Raji (cell line): ENCODE data around the gene PRR13.

Source experiments
- POLR2A ChIP-seq: IDR thresholded peaks from 2 replicates; pipeline ENCODE4 v1.6.1; 2011; ENCODE audit warnings: low read depth, low read length, control low read depth; ENCODE audit not compliant: insufficient read depth

The PRR13 gene

DNA sequence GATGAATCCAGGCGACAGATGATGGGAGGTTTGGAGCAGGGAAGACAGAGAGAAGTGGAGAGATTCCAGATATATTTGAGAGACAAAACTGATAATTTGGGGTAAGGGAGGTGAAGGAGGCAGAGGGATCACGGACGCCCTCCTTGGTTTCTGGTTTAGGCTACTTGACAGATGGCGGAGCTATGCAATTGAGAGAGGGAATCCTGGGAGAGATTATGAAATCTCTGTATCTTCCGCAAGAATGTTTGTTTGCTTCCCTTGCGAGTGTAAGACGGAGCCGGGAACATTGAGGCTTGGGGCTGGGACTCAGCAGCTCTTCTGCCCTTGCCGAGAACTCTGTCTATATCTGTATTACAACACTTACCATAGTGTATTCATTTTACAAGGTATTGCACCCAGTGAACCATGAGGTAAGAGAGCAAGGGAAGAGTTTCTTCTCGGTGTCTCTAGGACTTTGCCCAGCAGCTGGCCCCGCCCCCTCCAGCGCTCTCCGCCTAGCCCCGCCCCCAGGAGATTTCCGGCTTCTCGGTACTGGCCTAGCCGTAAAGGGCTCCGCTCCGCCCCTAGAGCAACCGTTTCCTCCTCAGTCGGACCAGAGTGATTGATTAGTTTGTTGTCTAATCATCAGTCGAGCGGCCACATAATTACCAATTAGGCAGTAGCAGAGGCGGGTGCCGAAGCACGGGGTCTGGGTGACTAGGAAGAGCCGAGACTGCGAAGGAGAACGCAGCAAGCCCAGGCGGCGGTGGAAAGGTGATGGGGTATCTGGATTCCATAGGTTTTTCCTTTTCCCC, at the start of gene PRR13:
TSS of gene PRR13 (plus strand) at position 695 of the 794 bp plus-strand sequence. CDS start 981 bp downstream, outside the sequence.
- peak; percentile 97 for TF ChIP-seq POLR2A

DNA sequence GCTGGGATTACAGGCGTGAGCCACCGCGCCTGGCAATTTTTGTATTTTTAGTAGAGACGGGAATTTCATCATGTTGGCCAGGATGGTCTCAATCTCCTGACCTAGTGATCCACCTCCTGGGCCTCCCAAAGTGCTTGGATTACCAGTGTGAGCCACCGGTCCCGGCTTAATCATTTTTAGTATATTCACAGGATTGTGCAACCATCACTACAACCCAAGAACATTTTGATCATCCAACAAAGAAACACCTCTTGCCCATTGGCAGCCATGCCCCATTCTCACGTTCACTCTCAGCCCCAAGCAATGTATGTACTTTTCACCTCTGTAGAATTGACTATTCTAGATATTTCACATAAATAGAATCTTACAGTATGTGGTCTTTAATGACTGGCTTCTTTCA, 41.6 kb upstream of the PRR13 start:
- TF ChIP-seq POLR2A = no peak

GRCh38 chr12:53402871-53403270, 38.7 kb upstream of the PRR13 start:
- TF ChIP-seq POLR2A = no peak

- TF ChIP-seq POLR2A = no peak
Measured at GRCh38 chr12:53410951-53411350, 30.6 kb upstream of the PRR13 start.

DNA sequence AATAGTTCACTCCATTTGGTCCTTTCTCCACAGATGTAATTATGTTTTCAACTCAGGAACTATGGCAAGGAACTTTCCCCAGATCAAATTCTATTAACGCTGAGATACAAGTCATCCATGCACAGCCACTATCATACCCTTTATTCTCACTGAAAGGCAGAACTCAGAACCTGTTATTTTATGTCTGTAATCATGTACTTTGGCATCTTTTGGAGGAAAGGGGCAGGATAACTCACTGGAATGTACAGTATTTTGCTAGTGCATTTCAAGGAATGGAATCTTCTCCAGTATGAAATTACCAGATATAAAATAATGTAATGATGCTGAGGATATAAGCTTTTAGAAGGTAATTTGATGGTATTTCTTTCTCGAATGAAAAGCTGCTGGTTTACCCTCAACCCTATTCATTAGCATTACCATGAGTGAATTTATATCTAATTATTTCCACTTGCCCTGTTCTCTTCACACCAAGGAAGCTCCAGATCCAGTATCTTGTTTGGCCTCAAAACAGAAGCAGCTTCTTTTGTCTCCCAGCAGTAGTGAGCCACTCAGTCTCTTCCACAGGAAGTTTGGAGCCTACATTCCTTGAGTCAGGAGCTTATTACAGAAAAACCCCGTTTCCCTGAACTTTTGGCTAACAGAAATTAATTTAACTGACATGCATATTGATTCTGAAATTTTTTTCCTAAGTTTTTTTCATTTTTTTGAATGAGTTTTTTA, 27.9 kb upstream of the PRR13 start:
- no peak for TF ChIP-seq POLR2A

GRCh38 chr12:53414756-53415417, 26.6 kb upstream of the PRR13 start:
- no peak for TF ChIP-seq POLR2A

- no peak for TF ChIP-seq POLR2A
Measured at GRCh38 chr12:53418221-53418620, 23.3 kb upstream of the PRR13 start.

DNA sequence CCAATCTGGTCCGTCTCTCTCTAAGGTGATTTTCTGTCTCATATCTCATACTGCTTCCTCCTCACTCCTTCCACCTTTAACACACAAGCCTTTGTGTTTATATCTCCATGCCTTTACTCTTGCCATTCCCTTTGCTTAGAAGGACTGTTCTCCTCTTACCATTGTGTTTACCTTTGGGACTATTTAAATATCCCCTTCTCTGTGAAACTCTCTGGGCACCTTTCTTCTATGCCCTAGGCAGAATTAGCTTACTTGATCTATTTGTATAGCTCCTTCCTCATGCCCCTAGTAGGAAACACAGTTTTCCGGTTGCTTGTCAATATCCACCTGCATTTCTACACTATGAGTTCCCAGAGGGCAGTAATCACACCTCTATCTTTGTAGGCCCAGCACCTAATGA, 21.8 kb upstream of the PRR13 start:
- no peak for TF ChIP-seq POLR2A

- no peak for TF ChIP-seq POLR2A
Measured at GRCh38 chr12:53423597-53423996, 17.9 kb upstream of the PRR13 start, which contains the start of gene AMHR2. AMHR2 (plus strand) TSS chr12:53423855; CDS start chr12:53423935, 80 bp downstream.

DNA sequence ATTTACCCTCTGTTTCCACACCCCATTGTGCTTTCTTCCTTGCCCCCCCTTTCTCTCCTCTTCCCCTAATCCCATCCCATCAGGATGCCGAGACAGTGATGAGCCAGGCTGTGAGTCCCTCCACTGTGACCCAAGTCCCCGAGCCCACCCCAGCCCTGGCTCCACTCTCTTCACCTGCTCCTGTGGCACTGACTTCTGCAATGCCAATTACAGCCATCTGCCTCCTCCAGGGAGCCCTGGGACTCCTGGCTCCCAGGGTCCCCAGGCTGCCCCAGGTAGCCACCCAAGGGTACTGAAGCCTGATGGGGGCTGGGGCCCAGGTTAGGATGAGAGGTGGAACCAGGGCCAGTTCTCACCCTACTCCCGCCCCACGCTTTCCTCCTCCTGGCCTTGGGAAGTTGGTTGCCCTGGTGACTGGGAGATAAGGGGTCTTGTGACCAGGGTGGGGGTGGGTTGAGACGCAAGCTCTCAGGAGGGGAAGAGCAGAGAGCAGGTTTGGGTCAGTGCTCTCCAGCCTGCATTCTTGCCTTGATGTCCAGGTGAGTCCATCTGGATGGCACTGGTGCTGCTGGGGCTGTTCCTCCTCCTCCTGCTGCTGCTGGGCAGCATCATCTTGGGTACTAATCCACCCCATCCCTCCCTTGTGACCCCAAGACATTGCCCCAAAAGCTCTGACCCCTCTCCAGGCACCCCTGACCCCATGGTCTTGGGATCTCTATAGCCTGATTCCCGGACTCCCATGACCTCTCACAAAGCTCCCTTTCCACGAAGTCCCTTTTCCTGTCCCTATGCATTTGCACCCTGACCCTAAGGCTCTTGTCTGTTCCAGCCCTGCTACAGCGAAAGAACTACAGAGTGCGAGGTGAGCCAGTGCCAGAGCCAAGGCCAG, 16.7 kb upstream of the PRR13 start:
- TF ChIP-seq POLR2A = no peak

- no peak for TF ChIP-seq POLR2A
Measured at GRCh38 chr12:53425515-53426150, 15.9 kb upstream of the PRR13 start.

GRCh38 chr12:53427905-53428594, 13.5 kb upstream of the PRR13 start:
- TF ChIP-seq POLR2A = no peak

- no peak for TF ChIP-seq POLR2A
Measured at GRCh38 chr12:53428741-53429140, 12.8 kb upstream of the PRR13 start.

- no peak for TF ChIP-seq POLR2A
Measured at GRCh38 chr12:53430116-53430515, 11.4 kb upstream of the PRR13 start.
